Posterior cingulate gyrus (tissue), 11 donors: ENCODE results near the gene PARN.
A peak's percentile ranks its signal among the peaks of the same experiment; 100 is the strongest.
"Not testable (repeated sequence)": the region's sequence is repeated elsewhere in the genome, so short reads cannot be mapped to it uniquely, and the experiment has no call there.

ENCODE experiments used
- DNase-seq, 10 donors: peaks; one replicate each; pipeline versions ENCODE4 v3.0.0 to v3.0.0-alpha.2; 2020 to 2021; ENCODE audit warnings: mixed read lengths in 3 of 10
- intact Hi-C: fragments of 100-400 bp; cut with DNase I; formaldehyde crosslinking; loops from one replicate; pipeline ENCODE4 v1.15.1; 2023

The PARN gene, protein sequence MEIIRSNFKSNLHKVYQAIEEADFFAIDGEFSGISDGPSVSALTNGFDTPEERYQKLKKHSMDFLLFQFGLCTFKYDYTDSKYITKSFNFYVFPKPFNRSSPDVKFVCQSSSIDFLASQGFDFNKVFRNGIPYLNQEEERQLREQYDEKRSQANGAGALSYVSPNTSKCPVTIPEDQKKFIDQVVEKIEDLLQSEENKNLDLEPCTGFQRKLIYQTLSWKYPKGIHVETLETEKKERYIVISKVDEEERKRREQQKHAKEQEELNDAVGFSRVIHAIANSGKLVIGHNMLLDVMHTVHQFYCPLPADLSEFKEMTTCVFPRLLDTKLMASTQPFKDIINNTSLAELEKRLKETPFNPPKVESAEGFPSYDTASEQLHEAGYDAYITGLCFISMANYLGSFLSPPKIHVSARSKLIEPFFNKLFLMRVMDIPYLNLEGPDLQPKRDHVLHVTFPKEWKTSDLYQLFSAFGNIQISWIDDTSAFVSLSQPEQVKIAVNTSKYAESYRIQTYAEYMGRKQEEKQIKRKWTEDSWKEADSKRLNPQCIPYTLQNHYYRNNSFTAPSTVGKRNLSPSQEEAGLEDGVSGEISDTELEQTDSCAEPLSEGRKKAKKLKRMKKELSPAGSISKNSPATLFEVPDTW

GRCh38 chr16:14629919-14630619, at the start of gene PARN:
Gene PARN, minus strand, starts transcription at chr16:14630260. Its CDS starts 135 bp downstream, at chr16:14630125.
- DNase-seq, result peak; percentile 88 to 99 (median 94)
- intact Hi-C loops, result loop anchor here (10.0 kb wide), 1 partner anchor 325 kb away; no protein-coding TSS in a partner anchor

DNA sequence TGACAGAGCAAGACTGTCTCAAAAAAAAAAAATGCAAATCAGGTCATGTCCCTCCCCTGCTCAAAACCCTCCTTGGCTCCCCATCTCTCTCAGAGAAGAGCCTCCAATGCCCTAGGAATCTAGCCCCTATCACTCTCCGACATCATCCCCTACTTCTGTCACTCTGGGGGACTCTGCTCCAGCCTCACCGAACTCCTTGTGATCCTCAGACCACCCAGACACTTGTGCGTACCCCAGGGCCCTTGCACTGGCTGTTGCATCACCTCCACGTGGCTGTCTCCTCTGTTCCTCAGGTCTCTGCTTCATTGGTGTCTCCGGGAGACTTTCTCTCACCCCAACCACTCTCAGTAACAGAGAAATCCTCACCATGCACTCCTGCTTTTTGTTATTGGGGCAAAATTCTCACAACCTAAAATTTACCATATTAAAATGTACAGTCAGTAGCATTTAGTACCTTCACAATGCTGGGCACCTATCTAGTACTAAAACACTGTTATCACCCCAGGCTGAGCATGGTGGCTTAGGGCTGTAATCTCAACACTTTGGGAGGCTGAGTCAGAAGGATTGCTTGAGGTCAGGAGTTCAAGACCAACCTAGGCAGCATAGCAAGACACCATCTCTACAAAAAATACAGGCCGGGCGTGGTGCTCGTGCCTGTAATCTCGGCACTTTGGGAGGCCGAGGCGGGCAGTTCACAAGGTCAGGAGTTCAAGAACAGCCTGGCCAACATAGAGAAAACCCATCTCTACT, 48.9 kb upstream of the PARN start:
- intact Hi-C loops, result no loop called here
- peak in 1 of 10 donors; percentile 2 for DNase-seq

- DNase-seq, result no peak
- intact Hi-C loops, result no loop called here
These were observed 47.6 kb upstream of the PARN start for GRCh38 chr16:14677627-14678026.

GRCh38 chr16:14676633-14677032, 46.6 kb upstream of the PARN start:
- no peak for DNase-seq
- intact Hi-C loops, result no loop called here

DNA sequence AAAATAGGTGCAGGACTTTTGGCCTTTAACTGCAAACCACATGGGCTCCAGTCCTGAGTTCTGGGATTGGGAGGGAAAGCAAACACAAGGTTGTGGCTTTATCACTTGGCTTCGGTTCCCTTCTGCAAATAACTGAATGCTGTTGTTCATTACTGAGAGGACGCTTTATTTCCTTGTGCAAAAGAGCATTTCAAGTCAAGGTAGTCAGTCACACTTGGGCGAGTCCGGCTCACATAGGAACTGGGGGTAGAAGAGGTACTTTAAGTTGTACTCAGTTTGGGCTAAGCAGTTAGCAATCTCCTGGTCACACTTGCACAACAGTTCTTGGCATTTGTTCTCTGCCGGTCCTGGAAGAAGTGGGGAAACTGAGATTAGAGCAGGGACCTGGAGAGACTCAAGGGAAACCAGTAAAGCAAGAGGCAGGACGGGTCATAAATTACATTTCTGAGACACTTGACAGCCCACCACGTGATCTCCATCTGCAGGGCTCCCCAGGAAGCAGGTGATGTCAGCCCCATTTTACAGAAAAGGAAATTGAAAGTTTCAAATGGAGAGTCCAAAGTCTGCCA, 42.4 kb upstream of the PARN start:
- intact Hi-C loops, result no loop called here
- DNase-seq, result peak in 1 of 10 donors; percentile 6

DNA sequence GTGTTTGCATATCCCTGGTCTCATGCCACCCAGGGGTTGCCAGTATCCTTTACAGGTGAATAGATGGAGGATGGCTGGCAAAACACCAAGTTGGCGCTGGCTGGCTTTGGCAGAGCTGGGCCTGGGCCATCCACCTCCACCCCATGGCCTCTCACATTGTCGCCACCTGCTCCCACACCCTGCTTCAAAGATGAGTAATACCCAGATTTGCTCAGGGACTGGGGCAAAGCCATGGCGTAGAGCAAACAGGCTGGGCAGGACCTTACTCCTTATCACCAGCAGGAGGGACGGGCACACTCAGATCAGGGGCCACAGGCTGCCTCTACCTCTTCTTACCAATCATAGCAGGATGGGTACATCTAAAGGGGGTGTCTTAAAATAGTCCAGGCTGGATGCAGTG, 39.7 kb upstream of the PARN start:
- DNase-seq, result peak in 1 of 10 donors; percentile 77
- intact Hi-C loops, result no loop called here

DNA sequence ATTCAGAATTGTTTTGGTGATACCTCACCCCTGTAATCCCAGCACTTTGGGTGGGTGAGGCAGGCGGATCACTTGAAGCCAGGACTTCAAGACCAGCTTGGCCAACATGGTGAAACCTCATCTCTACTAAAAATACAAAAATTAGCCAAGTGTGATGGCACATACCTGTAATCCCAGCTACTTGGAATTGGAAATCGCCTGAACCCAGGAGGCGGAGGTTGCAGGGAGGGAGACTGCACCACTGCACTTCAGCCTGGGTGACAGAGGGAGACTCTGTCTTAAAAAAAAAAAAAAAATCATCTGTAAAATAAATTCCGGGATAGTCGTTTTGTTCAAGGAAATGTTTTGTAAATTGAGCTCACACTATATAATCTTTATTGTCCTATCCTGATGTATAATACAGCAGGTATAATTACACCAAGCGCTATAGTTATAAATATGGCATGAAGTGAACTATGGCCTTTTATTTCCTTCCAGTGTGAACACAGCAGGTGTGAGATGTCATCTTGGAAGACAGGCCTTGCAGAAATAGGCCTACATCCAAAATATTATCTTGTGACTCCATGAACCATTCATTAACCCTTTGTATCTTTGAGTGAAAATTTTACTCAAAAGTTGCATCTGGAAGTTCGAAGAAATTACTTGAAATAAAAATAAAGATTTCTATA, 38.6 kb upstream of the PARN start:
- peak in 1 of 10 donors; percentile 9 for DNase-seq
- intact Hi-C loops, result no loop called here

- intact Hi-C loops, result no loop called here
- peak in 1 of 10 donors; percentile 57 for DNase-seq
These were observed 37.5 kb upstream of the PARN start for GRCh38 chr16:14667347-14668266.

GRCh38 chr16:14658063-14658462, 28.0 kb upstream of the PARN start:
- DNase-seq, result no peak
- intact Hi-C loops, result no loop called here

- peak in 1 of 10 donors; percentile 44 for DNase-seq
These were observed 22.7 kb upstream of the PARN start for GRCh38 chr16:14652726-14653125.

DNA sequence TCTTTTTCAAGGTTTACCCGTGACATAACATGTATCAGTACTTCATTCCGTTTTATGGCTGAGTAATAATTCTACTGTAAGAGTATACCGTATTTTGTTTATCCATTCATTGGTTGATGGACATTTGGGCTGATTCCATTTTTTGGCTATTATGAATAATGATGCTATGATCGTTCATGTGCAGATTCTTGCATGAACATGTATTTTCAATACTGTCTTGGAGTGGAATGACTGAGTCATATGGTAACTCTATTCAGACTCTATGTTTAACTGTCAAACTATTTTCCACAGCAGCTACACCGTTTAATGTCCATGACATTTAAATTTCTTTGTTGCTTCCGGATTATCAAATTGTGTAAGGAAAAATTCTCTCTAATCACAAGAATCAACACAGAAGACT, 20.6 kb upstream of the PARN start:
- intact Hi-C loops, result no loop called here
- no peak for DNase-seq

More at GRCh38 chr16:14652726-14653125, 22.7 kb upstream of the PARN start:
- intact Hi-C loops, result no loop called here

DNA sequence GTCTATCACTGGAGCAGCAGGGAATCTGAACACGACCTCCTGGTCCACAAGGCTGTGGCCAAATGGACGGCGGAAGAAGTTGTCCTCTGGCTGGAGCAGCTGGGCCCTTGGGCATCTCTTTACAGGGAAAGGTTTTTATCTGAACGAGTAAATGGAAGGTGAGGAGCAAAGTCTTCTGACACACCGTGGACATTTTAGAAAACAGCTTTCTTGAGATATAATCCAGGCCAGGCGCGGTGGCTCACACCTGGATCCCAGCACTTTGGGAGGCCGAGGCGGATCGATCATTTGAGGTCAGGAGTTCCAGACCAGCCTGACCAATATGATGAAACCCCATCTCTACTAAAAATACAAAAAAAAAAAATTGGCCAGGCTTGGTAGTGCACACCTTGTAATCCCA, 19.8 kb upstream of the PARN start:
- peak in 2 of 10 donors; percentile 48 to 56 for DNase-seq

GRCh38 chr16:14641926-14642325, 11.9 kb upstream of the PARN start:
- intact Hi-C loops, result no loop called here
- peak in 2 of 10 donors; percentile 52 to 56 for DNase-seq

More for the DNA sequence above, 19.8 kb upstream of the PARN start:
- intact Hi-C loops, result no loop called here

GRCh38 chr16:14641206-14641605, 11.1 kb upstream of the PARN start:
- peak in 1 of 10 donors; percentile 36 for DNase-seq
- intact Hi-C loops, result no loop called here

DNA sequence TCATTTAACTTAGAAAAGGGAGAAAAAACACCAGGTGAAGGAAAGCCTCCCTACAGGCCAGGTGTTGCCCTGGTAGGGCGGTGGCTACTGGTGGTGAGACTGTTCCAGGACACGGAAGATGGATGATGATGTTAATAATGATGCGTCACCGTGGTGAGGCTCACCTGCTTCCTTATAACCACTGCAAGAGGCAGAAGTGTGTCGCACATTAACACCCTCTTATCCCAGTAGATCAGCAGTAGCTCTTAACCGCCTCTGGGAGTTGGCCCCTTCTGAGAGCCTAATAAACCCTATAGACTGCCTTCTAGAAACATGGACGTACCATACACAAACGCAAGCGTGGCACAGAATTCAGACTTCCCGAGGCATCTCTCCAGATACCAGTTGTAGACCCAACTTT, 10.5 kb upstream of the PARN start:
- intact Hi-C loops, result no loop called here
- DNase-seq, result peak in 2 of 10 donors; percentile 1 to 11

DNA sequence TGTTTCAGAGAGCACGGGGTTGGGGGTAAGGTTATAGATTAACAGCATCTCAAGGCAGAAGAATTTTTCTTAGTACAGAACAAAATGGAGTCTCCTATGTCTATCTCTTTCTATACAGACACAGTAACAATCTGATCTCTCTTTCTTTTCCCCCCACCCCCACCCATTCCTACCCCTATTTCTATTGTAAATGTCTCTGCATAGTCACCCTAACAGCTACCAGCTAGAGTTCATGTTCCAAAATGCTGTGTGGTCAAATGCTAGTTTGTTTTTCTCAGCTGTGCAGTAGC, 6.8 kb upstream of the PARN start:
- DNase-seq, result not testable (repeated sequence)
- intact Hi-C loops, result loop anchor here (10.0 kb wide), 1 partner anchor 332 kb away; no protein-coding TSS in a partner anchor

DNA sequence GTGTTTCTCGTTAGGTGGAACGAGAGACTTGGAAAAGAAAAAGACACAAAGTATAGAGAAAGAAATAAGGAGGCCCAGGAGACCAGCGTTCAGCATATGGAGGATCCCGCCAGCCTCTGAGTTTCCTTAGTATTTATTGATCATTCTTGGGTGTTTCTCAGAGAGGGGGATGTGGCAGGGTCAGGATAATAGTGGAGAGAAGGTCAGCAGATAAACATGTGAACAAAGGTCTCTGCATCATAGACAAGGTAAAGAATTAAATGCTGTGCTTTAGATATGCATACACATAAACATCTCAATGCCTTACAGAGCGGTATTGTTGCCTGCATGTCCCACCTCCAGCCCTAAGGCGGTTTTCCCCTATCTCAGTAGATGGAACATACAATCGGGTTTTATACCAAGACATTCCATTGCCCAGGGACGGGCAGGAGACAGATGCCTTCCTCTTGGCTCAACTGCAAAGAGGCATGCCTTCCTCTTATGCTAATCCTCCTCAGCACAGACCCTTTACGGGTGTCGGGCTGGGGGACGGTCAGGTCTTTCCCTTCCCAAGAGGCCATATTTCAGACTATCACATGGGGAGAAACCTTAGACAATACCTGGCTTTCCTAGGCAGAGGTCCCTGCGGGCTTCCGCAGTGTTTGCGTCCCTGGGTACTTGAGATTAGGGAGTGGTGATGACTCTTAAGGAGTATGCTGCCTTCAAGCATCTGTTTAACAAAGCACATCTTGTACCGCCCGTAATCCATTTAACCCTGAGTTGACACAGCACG, 6.3 kb upstream of the PARN start:
- intact Hi-C loops, result loop anchor here (10.0 kb wide), 1 partner anchor 332 kb away; no protein-coding TSS in a partner anchor
- DNase-seq, result peak in 2 of 10 donors; percentile 27 to 35
